GM12878 (cell line): ENCODE measurements around the gene TFF2. TPM values are rescaled to one million over a fixed set of nuclear protein-coding genes. Genes with fewer than 3 reads are reported as not detected.

ENCODE experiments used
- ATAC-seq: fragments of 200-7000 bp; cut with Tn5 transposase; 3 replicates; pipeline ENCODE4 v1.9.1; 2020; ENCODE audit warnings: mild to moderate bottlenecking, moderate library complexity
- BruUV-seq: library from RNA; stranded (reverse); fragments of 400-500 nt; replicated peaks from 2 replicates; lab custom pipeline; 2021; lab: Mats Ljungman, UMichigan
- CTCF ChIA-PET: fragments of 300-600 bp; sonication (Branson Sonifier 250); formaldehyde crosslinking; extraction: SDS; loops from one replicate; lab custom pipeline; 2021; ENCODE audit warnings: inconsistent platforms; lab: Yijun Ruan, JAX
- POLR2A ChIA-PET: fragments of 350-600 bp; formaldehyde crosslinking; extraction: SDS; loops from one replicate; lab custom pipeline; 2021; ENCODE audit warnings: inconsistent platforms; lab: Charles Lee
- RAD21 ChIA-PET: fragments of 300-600 bp; sonication (Branson Sonifier 250); formaldehyde crosslinking; loops from one replicate; lab custom pipeline; 2023; ENCODE audit warnings: antibody characterized with exemption; ENCODE audit not compliant: unreplicated experiment; lab: Charles Lee
- SMC1A ChIA-PET: fragments of 300-600 bp; sonication (Branson Sonifier 250); formaldehyde crosslinking; loops from one replicate; lab custom pipeline; 2023; ENCODE audit not compliant: unreplicated experiment, uncharacterized antibody; lab: Charles Lee
- DNase-seq: peaks from one replicate; pipeline ENCODE4 v3.0.0-alpha.2; 2011; ENCODE audit warnings: low read depth, low spot score
- FAIRE-seq: peaks from 3 replicates; lab custom pipeline; 2011; peaks lifted over from hg19 to GRCh38; lab: Jason Lieb, UNC
- H2AFZ ChIP-seq: 2 replicates; pipeline ENCODE4 v1.6.0; 2011; ENCODE audit warnings: low read depth, low read length, control low read depth; ENCODE audit not compliant: control insufficient read depth
- H3K27ac ChIP-seq: 2 replicates; pipeline ENCODE4 v1.5.1; 2011; ENCODE audit warnings: control low read depth; ENCODE audit not compliant: control insufficient read depth, insufficient read depth
- H3K27me3 ChIP-seq, 2 experiments: replicated peaks in 1 of 2; 2 replicates each; pipeline versions ENCODE4 v1.6.0 to v1.6.1; 2011; ENCODE audit warnings: low read length in 1 of 2; ENCODE audit not compliant: control insufficient read depth in 2 of 2, insufficient read depth in 2 of 2
- H3K36me3 ChIP-seq, 2 experiments: 2 replicates each; pipeline ENCODE4 v1.5.1; 2011; ENCODE audit warnings: low read length in 1 of 2; ENCODE audit not compliant: control insufficient read depth in 2 of 2, insufficient read depth in 2 of 2
- H3K4me1 ChIP-seq: 2 replicates; pipeline ENCODE4 v1.6.1; 2011; ENCODE audit warnings: mild to moderate bottlenecking, low read length, moderate library complexity, mixed read lengths; ENCODE audit not compliant: control insufficient read depth, insufficient read depth
- H3K4me2 ChIP-seq: 2 replicates; pipeline ENCODE4 v1.6.0; 2011; ENCODE audit warnings: control low read depth; ENCODE audit not compliant: control insufficient read depth, insufficient read depth
- H3K4me3 ChIP-seq: fragments of 200-600 bp; sonication (generic); 2 replicates; pipeline ENCODE4 v1.5.1; 2016
- H3K79me2 ChIP-seq: 2 replicates; pipeline ENCODE4 v1.6.0; 2011; ENCODE audit warnings: low read length; ENCODE audit not compliant: control insufficient read depth, insufficient read depth
- H3K9ac ChIP-seq: 2 replicates; pipeline ENCODE4 v1.8.0; 2011; ENCODE audit warnings: low read length, control low read depth, mixed read lengths; ENCODE audit not compliant: control insufficient read depth, insufficient read depth
- H3K9me3 ChIP-seq: replicated peaks from 3 replicates; pipeline ENCODE4 v1.5.1; 2011; ENCODE audit warnings: mild to moderate bottlenecking, low read length; ENCODE audit not compliant: control insufficient read depth, insufficient read depth
- H4K20me1 ChIP-seq: 2 replicates; pipeline ENCODE4 v1.6.0; 2011; ENCODE audit not compliant: control insufficient read depth, insufficient read depth
- EGR1 ChIP-seq, 2 experiments: IDR thresholded peaks; 1 replicate in 1 of 2; 2 replicates in 1 of 2; pipeline ENCODE4 v1.6.1; 2011 to 2012; ENCODE audit warnings: low read depth in 2 of 2, low read length in 2 of 2, borderline replicate concordance in 1 of 2, mild to moderate bottlenecking in 1 of 2, moderate library complexity in 1 of 2
- KDM1A ChIP-seq: fragments of 200-600 bp; sonication (generic); IDR thresholded peaks from 2 replicates; pipeline ENCODE4 v1.6.1; 2016; ENCODE audit warnings: borderline replicate concordance
- PAX5 ChIP-seq: IDR thresholded peaks from 2 replicates; pipeline ENCODE4 v1.6.1; 2011; ENCODE audit warnings: low read depth, low read length, borderline replicate concordance
- PRDM15 ChIP-seq: fragments of 450-650 bp; formaldehyde crosslinking; IDR thresholded peaks from 2 replicates; pipeline ENCODE4 v1.4.0; 2020; ENCODE audit warnings: mild to moderate bottlenecking, moderate library complexity
- ZBED1 ChIP-seq: IDR thresholded peaks from 2 replicates; pipeline ENCODE4 v1.6.1; 2016; ENCODE audit warnings: borderline replicate concordance
- WGBS: methylation state at CpG from one replicate; pipeline ENCODE4 v1.1.6; 2016; ENCODE audit warnings: low lambda C conversion rate; ENCODE audit not compliant: insufficient replicate concordance, insufficient coverage; ENCODE audit errors: missing lambda C conversion rate; 5-methylcytosine and 5-hydroxymethylcytosine counted together
- in situ Hi-C: fragments of 300-500 bp; cut with MboI; formaldehyde crosslinking; loops from 9 replicates; pipeline ENCODE4 v1.14.3; 2018; ENCODE audit warnings: mixed read lengths
- intact Hi-C: fragments of 100-400 bp; cut with micrococcal nuclease; formaldehyde crosslinking; loops from one replicate; pipeline ENCODE4 v1.14.2; 2022; ENCODE audit not compliant: unreplicated experiment
- polyA plus RNA-seq, 11 experiments: library from polyadenylated mRNA; depleted of rRNA in 4 of 11; unstranded in 6 of 11; stranded (reverse) in 5 of 11; fragments of >200 nt; fragmentation: Nextera tagmentation in 4 of 11; fragmentation: Illumina TruSeq in 1 of 11; extraction: Ambion mirVana in 4 of 11; extraction: Trizol in 1 of 11; gene quantifications; 1 replicate in 1 of 11; 2 replicates in 10 of 11; pipeline versions ENCODE4 v1.2.1 to v1.2.3, GENCODE V29; 2011 to 2016; ENCODE audit warnings: inconsistent platforms in 2 of 11, missing spikeins in 2 of 11, low read depth in 1 of 11
- total RNA-seq, 4 experiments: library from RNA; depleted of rRNA in 3 of 4; stranded (reverse); fragments of >200 nt in 3 of 4; fragmentation: Illumina TruSeq in 1 of 4; extraction: Trizol in 1 of 4; gene quantifications; 2 replicates each; pipeline versions ENCODE4 v1.2.1 to v1.2.3, GENCODE V29; 2013 to 2021

The TFF2 gene
- total and polyA plus RNA-seq, 10 of the 15 experiments (the other 5 are each of a cell fraction or from before 2014, with no cell fraction given): 0.56 TPM; not detected in 9

DNA sequence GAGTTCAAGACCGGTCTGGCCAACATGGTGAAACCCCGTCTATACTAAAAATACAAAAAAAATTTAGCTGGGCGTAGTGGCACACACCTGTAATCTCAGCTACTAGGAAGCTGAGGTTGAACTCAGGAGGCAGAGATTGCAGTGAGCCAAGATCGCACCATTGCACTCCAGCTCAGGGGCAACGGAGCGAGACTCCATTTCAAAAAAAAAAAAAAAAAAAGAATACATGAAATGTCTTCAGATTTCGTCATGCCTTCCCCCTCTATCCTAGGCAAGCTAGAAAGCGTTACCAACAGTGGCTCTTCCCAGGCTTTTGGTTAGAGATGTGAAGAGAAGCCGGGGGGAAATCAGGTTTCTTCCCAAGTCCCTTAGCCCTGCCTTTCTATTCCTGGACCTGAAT is 11.9 kb upstream of the TFF2 start:
- ChIA-PET SMC1A (interaction anchor here (1.0 to 1.1 kb wide), 2 partner anchors 27 to 174 kb away, joined by 3 to 6 read pairs; no protein-coding TSS in a partner anchor), CTCF (no interaction called here), POLR2A (no interaction called here), RAD21 (interaction anchor here (0.6 kb wide), 1 partner anchor 87 kb away, joined by 3 read pairs; no protein-coding TSS in a partner anchor)
- no peak overlapping the region for H3K4me3 ChIP-seq
- H3K9ac ChIP-seq: no peak overlapping the region
- WGBS: 6% methylated on average over 9 of the region's 9 CpGs
- no peaks in the 10 kb centered on the region; a peak in 2 of 4 replicates for H3K27me3 ChIP-seq
- 0 out of 2 replicates have a peak overlapping the region, but pooled peaks have one; percentile 26 for H3K4me2 ChIP-seq
- no peaks in the 10 kb centered on the region for H3K36me3 ChIP-seq
- intact Hi-C loops (no loop called here), in situ Hi-C loops (no loop called here)
- no peak for DNase-seq
- H2AFZ ChIP-seq: no peak overlapping the region
- H3K27ac ChIP-seq: no peak overlapping the region
- peaks cover 3% of the 10 kb centered on the region for H3K9me3 ChIP-seq
- no peaks in the 10 kb centered on the region for H3K79me2 ChIP-seq
- H3K4me1 ChIP-seq: peaks cover 17% of the 10 kb centered on the region
- BruUV-seq: no TSS peak
- H4K20me1 ChIP-seq: no peaks in the 10 kb centered on the region
- no peak for FAIRE-seq
- peak; percentile 40; the same call in 2 of the 3 replicates for ATAC-seq
- no peak for TF ChIP-seq ZBED1
- TF ChIP-seq EGR1 (IDR thresholded peaks at IDR 0.05; ENCODE audit: borderline replicate concordance in 1 of 2, low read depth in 2 of 2, low read length in 2 of 2): no peak
- TF ChIP-seq PRDM15 (CRISPR knock-in tag): no peak
- peak; percentile 68; the same call in 1 of the 2 replicates for TF ChIP-seq PAX5
- no peak for TF ChIP-seq KDM1A
